Breast epithelium (tissue), 4 donors: ENCODE measurements around the gene QRICH2. TPM values are rescaled to one million over a fixed set of nuclear protein-coding genes. Genes with fewer than 3 reads are reported as not detected.

Source experiments
- DNase-seq, 2 donors: peaks; one replicate each; pipeline ENCODE4 v3.0.0-alpha.2; 2019; ENCODE audit warnings: low spot score in 2 of 2
- H3K27ac ChIP-seq, 2 donors: fragments of 200-600 bp; sonication (generic) in 1 of 2; one replicate each; pipeline ENCODE4 v1.5.1; 2016 to 2019; ENCODE audit warnings: mild to moderate bottlenecking in 1 of 2
- H3K27me3 ChIP-seq, 2 donors: fragments of 200-600 bp; sonication (generic) in 1 of 2; one replicate each; pipeline versions ENCODE4 v1.5.1 to v1.6.0; 2017 to 2019; ENCODE audit warnings: control low read depth in 1 of 2, mild to moderate bottlenecking in 1 of 2
- H3K36me3 ChIP-seq: fragments of 200-600 bp; one replicate; pipeline ENCODE4 v1.5.1; 2019
- H3K4me1 ChIP-seq, 2 donors: fragments of 200-600 bp; sonication (generic); one replicate each; pipeline ENCODE4 v1.5.1; 2016 to 2019; ENCODE audit warnings: control low read depth in 1 of 2
- H3K4me3 ChIP-seq, 3 donors: fragments of 200-600 bp; sonication (generic); 1 replicate in 2 of 3; 2 replicates in 1 of 3; pipeline ENCODE4 v1.5.1; 2016 to 2019; ENCODE audit warnings: mild to moderate bottlenecking in 3 of 3, moderate library complexity in 2 of 3
- H3K9me3 ChIP-seq, 2 donors: fragments of 200-600 bp; sonication (generic) in 1 of 2; one replicate each; pipeline ENCODE4 v1.5.1; 2016 to 2019; ENCODE audit warnings: control low read depth in 1 of 2
- POLR2A ChIP-seq: fragments of 450-650 bp; IDR thresholded peaks from one replicate; pipeline ENCODE4 v1.6.1; 2016; ENCODE audit warnings: antibody characterized with exemption, mild to moderate bottlenecking, moderate library complexity
- POLR2AphosphoS5 ChIP-seq, 3 donors: sonication (generic); formaldehyde crosslinking; IDR thresholded peaks; one replicate each; pipeline ENCODE4 v1.6.1; 2017; ENCODE audit warnings: antibody characterized with exemption in 3 of 3
- intact Hi-C: fragments of 100-400 bp; cut with DNase I; formaldehyde crosslinking; loops from one replicate; pipeline ENCODE4 v1.15.1; 2023; ENCODE audit warnings: low total_unique reads
- total RNA-seq, 3 donors: library from RNA; depleted of rRNA; stranded (reverse); fragments of >200 nt; gene quantifications; one replicate each; pipeline ENCODE4 v1.1.0, GENCODE V29; 2016
- TF ChIP-seq, protein P1 (sequence below), 3 donors: fragments of 450-650 bp; IDR thresholded peaks; one replicate each; pipeline ENCODE4 v1.5.1; 2016 to 2017; ENCODE audit warnings: antibody characterized with exemption in 3 of 3, mild to moderate bottlenecking in 3 of 3, moderate library complexity in 3 of 3

Gene QRICH2
- total RNA-seq, 3 donors from 2014 or later = 3.0 to 4.3 (median 3.8) TPM

DNA sequence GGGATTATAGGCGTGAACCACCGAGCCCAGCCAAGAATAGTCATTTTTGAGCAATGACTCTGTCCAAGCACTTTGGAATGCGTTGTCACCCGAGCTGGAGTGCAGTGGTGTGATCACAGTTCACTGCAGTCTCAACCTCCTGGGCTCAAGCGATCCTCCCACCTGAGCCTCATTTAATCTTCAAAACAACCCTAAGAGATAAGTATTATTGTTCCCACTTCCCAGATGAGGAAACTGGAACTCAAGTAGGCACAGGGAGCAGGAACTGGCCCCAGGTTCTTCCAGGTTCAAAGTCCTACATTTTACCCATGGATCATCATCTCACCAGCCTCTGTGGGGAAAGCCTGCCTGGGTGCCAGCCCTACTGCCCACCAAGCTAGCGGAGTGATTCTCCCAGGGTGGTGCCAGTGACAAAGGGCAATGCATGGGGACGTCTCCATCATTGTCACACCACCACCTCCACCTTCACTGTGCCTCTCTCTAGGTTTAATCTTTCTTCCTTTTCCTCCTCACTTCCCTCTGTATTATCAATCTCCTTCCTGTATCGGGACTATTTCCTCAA, 56.5 kb downstream of the QRICH2 start:
- no peaks in the 10 kb centered on the region for H3K36me3 ChIP-seq
- TF ChIP-seq, protein P1, sequence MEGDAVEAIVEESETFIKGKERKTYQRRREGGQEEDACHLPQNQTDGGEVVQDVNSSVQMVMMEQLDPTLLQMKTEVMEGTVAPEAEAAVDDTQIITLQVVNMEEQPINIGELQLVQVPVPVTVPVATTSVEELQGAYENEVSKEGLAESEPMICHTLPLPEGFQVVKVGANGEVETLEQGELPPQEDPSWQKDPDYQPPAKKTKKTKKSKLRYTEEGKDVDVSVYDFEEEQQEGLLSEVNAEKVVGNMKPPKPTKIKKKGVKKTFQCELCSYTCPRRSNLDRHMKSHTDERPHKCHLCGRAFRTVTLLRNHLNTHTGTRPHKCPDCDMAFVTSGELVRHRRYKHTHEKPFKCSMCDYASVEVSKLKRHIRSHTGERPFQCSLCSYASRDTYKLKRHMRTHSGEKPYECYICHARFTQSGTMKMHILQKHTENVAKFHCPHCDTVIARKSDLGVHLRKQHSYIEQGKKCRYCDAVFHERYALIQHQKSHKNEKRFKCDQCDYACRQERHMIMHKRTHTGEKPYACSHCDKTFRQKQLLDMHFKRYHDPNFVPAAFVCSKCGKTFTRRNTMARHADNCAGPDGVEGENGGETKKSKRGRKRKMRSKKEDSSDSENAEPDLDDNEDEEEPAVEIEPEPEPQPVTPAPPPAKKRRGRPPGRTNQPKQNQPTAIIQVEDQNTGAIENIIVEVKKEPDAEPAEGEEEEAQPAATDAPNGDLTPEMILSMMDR (IDR thresholded peaks at IDR 0.05) = no peak
- TF ChIP-seq POLR2A (no peak), POLR2AphosphoS5 (IDR thresholded peaks at IDR 0.05) (no peak)
- no peaks in the 10 kb centered on the region for H3K9me3 ChIP-seq
- intact Hi-C loops = no loop called here
- no peak for DNase-seq
- no peak overlapping the region for H3K4me3 ChIP-seq
- H3K27me3 ChIP-seq = no peaks in the 10 kb centered on the region
- peak overlapping the region; percentile 78 to 89 for H3K27ac ChIP-seq
- peaks cover 0 to 3% of the 10 kb centered on the region in 2 donors for H3K4me1 ChIP-seq

DNA sequence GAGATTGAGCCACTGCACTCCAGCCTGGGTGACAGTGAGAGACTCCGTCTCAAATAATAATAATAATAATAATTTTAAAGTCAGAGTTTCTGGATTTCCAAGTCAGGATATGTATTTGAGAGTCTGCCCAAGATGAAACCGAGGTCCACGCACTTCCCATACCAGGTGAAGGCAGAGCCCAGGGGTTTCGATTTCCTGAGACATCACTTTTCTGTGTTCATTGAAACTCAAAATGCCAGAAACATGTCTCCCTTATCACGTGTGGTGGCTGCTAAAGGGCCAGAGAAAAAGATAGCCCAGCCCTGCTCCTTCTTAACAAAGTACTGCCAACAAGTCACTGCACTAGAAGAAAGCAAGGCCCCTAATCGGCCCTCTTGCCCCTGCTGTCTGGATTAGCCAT, 57.9 kb downstream of the QRICH2 start:
- no peaks in the 10 kb centered on the region for H3K36me3 ChIP-seq
- DNase-seq = no peak
- H3K9me3 ChIP-seq = no peaks in the 10 kb centered on the region
- no peak overlapping the region for H3K4me3 ChIP-seq
- H3K27ac ChIP-seq = no peak overlapping the region
- peaks cover 0 to 3% of the 10 kb centered on the region in 2 donors for H3K4me1 ChIP-seq
- H3K27me3 ChIP-seq = no peaks in the 10 kb centered on the region
- intact Hi-C loops = no loop called here
- no peak for TF ChIP-seq POLR2AphosphoS5 (IDR thresholded peaks at IDR 0.05)
- TF ChIP-seq, protein P1 (IDR thresholded peaks at IDR 0.05) = no peak
- TF ChIP-seq POLR2A = no peak

DNA sequence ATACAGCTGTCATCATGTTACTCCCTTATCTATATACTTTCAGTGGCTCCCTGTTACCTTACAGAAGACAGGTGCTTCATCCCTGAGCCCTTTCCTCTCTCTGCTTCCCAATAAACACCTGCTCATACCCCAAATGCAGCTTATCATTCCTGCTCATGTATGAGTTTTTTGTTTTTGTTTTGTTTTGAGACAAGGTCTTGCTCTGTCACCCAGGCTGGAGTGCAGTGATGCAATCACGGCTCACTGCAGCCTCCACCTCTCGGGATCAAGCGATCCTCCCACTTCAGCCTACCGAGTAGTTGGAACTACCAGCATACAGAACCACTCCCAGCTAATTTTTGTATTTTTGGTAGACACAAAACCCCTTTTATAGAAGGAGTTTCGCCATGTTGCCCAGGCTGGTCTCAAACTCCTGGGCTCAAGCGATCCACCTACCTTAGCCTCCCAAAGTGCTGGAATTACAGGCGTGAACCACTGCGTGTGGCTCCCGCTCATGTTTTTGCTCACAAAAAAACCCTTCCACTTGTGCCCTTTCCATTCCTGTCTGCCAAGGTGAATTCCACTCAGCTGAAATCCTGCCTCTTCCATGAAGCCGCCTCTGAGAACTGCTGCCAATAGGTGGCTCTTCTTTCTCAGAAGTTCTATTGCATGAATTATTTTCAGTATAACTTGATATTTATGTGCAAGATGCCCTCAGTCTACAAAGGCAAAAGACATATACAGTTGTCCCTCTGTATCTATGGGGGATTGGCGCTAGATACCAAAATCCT, 59.9 kb downstream of the QRICH2 start:
- Histone ChIP-seq H3K4me1 (peaks cover 0 to 2% of the 10 kb centered on the region in 2 donors), H3K36me3 (no peaks in the 10 kb centered on the region), H3K9me3 (no peaks in the 10 kb centered on the region), H3K27me3 (no peaks in the 10 kb centered on the region), H3K27ac (no peak overlapping the region), H3K4me3 (no peak overlapping the region)
- DNase-seq = no peak
- intact Hi-C loops = no loop called here
- TF ChIP-seq POLR2AphosphoS5 (IDR thresholded peaks at IDR 0.05) (no peak), POLR2A (no peak)
- TF ChIP-seq, protein P1 (IDR thresholded peaks at IDR 0.05) = no peak

DNA sequence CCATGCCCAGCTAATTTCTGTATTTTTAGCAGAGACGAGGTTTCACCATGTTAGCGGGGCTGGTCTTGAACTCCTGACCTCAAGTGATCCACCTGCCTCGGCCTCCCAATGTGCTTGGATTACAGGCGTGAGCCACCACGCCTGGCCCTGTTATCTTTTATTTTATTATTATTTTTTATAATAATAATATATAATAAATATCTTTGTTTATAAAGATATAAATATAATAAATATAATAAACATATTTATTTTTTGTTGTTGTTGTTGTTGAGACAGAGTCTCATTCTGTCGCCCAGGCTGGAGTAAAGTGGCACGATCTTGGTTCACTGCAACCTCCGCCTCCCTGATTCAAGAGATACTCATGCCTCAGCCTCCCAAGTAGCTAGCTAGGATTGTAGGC, 60.8 kb downstream of the QRICH2 start:
- Histone ChIP-seq H3K27me3 (no peaks in the 10 kb centered on the region), H3K4me1 (no peaks in the 10 kb centered on the region), H3K27ac (no peak overlapping the region), H3K9me3 (no peaks in the 10 kb centered on the region), H3K36me3 (no peaks in the 10 kb centered on the region), H3K4me3 (no peak overlapping the region)
- no peak for DNase-seq
- TF ChIP-seq POLR2AphosphoS5 (IDR thresholded peaks at IDR 0.05) (no peak), POLR2A (no peak)
- TF ChIP-seq, protein P1 (IDR thresholded peaks at IDR 0.05) = no peak
- intact Hi-C loops = no loop called here
